T-helper 22 cell (primary cell): ENCODE measurements around the gene TMEM53.

Source experiments
- DNase-seq: peaks from one replicate; pipeline ENCODE4 v3.0.0-alpha.2; 2020; ENCODE audit warnings: low read depth

The TMEM53 gene

DNA sequence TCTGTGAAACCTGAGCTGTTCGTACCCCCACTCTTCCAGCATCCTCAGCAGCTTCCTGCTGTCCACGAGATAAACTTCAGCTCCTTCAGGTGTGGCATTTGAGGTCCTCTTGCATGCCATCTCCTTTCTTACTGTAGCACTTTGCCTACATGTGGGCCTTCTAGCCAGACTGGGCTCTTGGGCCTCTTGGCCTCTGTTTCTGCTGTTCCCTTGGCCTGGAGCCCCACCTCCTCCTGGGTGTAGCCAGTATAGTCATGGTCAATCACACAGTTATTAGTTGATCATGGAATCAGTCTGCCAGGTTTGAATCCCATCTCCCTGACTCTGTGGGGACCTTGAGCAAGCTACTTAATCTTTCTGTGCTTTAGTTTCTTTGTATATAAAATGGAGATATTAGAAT is 26.4 kb downstream of the TMEM53 start:
- DNase-seq = no peak

DNA sequence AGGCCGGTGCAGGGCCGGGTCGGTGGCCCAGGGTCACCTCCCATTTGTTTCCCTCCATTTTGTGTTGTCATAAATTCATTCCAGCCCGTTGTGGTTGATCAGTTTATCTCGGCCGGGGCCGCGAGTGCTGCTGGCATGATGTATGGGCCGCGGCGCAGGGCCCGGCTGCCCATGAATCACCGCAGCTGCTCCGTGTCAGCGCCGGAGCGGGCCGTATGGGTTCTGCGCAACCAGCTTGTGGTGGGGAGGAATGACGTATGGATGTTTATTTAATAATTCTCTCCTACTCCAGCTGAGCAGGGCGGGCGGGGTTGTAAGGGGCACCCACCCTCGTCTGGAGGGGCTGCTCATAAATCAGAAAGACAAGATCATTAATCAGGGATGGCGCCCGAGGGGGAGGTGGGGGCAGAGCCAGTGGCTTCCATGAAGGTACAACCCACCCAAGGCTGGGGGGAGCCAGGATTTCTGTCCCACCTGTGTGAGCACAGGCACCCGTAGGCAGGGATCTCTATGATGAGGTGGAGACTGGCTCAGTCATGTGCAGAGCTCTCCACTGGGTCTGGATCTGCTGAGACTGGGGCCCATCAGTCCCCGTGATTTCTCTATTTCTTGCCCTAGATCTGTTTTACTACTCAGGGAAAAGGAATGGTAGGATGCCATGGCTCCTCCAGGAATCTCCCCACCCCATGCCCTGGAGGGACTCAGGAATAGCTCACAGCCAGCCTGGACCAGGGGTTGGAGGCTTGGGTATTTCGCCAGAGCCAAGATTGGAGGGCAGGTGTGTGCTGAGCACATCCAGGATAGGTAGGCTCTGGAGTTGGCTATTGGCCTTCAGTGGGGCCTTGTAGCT is 27.8 kb downstream of the TMEM53 start:
- no peak for DNase-seq

DNA sequence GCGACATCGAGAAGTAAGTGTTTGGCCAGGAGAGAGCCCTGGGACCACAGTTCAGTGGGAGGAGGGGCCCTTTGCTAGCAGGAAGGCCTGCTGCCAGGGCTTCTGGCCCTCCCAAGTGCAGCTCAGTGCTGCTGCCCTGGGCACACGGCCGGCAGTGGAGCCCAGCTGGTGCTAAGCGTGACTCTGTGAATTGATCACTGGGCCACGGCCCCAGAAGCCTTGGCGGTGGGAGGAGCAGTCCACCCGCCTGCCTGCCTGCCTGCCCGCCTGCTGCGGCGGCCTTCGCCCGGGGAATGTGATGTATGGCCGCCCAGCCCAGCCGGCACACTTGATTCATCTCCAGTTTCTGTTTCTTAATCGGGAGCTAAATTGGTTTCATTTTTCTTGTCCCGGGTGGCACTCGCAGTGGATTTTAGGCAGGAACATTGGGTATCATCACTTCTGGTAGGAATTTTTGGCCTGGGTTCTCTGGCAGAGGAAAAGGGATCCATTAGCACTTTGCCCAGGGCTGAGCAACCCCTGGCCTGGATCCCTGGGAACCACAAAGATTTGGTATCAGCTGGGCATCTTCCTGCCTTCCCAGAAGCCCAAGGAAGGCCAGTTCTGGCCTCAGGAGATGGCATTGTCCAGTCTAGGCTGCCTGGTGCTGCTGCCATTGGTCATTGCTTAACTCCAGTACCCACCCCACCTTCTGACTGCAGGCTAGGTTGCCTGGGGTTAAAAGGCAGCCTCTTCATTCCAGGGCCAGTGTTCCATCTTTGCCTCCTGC is 28.6 kb downstream of the TMEM53 start:
- DNase-seq = no peak

DNA sequence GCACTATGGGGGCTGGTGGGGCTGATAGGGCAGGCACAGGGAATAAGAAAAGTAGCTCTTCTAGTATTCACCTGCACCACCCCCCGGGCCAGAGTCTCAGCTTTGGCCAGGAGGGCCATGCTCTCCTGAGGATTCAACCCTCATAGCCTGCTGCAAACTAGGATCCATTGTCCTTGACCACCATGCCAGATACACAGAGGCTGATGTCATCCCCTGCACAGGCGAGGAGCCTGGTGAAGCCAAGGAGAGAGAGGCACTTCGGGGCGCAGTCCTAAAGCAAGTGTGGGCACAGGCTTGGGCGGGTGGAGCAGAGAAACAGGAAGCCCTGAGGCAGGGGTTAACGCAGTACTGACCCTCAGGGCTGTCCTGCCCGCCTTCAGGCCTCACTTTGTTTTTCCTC is 29.5 kb downstream of the TMEM53 start:
- DNase-seq = no peak

DNA sequence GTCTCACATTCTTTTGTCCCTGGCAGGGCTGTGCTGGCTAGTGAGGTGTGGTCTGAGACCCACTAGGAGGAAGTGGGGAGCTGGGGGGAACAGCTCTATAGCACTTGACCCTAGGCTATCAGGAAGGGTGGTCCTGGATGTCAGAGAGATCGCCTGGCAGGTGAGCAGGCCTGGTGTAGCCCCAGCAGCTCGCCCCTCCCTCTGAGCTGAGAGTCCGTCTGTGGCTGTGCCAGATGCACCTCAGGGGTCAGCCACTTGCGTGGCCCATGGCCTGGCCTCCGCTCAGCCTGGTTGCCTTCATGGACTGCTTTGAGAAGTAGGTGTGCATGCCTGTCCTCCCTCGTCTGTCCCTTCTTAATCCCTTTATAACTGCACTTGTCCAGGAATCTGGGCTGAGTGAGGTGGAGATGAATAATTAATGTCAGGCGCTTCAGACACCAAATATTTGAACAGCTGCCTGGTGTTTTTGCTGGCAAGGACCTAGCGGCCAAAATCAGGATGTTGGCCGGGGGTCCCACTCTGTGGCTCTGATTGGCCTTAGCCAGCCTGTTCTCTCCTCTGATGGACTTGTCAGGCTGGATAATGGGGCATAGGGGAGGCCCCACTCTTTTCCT is 30.5 kb downstream of the TMEM53 start:
- DNase-seq = no peak

DNA sequence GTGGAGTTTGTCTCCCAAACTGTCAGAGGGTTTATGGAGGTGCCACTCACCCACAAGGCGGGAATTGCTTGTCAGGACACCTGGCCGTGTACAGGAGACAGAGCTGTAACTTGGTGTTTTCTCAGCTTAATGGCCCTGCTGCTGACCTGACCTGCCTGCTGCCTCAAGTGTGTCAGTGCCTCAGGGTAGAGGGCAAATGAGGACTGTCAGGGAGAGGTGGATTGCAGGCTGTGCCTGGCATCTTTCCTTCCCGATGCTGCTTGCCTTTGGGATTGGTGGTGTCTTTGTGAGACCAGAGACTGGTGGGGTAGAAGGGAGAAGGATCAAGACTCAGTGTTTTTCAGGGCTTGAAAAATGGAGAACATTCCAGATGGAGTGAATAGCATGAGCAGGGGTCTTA is 31.4 kb downstream of the TMEM53 start:
- DNase-seq = no peak

DNA sequence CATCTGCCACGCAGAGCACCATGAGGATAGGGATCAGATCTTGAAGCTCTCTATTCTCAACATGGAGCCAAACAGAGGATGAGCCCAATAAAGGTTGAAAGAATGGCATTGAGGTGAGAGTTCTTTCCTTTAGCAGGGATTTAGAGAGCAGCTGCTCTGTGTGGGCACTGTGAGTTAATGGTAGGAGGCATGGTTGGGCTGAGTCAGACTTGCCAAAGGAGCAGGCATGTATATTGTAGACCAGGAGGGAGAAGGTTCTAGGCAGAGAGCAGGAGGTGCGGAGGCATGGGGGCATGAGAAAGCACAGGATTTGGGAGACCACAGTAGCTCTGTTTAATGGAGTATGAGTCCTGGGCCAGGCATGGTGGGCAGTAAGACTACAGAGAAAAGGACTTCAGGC is 32.0 kb downstream of the TMEM53 start:
- DNase-seq = no peak

DNA sequence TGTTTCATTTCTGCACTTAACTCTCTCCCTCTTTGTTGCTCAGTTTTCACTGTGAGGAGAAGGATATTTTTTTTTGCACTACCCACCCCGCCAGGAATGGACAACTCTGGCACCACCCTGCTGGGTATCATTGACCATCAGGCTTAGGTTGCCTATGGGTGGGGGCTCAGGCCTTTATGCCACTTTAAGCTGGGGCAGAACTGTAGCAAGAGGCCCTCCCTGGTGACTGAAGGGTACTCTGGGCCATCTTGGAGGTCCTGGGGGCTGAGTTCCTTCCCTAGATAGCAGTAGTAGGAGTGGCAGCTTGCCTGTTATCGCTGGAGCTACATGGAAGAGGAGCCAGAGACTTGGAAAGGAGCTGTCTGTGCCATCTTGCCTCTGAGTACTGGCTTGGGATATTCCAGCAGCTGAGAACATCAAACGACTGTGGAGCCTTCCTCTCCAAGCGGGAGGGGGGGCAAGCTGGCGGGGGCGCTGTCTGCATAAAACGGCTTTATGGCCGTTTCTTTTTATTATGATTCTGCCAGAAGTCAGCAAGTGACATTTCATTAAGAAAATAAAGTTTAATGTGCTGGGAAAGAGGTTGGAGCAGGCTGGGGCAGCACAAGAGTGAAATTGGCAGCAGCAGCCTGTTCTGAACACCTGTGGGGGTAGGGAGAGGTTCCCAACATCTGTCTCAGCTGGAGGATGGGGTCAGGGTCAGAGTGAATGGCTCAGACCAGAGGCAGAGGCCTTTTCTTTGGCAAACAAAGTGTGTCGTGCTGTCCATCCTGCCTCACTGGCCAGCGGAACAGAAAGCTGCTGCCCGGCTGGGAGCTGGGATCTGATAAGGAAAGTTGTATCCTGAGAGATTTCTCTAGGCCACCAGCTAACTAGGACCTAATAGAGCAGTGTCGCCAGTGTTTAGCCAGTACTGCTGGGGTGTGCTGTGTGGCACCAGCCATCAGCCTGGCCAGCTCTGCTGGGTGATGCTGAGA is 32.9 kb downstream of the TMEM53 start:
- no peak for DNase-seq

DNA sequence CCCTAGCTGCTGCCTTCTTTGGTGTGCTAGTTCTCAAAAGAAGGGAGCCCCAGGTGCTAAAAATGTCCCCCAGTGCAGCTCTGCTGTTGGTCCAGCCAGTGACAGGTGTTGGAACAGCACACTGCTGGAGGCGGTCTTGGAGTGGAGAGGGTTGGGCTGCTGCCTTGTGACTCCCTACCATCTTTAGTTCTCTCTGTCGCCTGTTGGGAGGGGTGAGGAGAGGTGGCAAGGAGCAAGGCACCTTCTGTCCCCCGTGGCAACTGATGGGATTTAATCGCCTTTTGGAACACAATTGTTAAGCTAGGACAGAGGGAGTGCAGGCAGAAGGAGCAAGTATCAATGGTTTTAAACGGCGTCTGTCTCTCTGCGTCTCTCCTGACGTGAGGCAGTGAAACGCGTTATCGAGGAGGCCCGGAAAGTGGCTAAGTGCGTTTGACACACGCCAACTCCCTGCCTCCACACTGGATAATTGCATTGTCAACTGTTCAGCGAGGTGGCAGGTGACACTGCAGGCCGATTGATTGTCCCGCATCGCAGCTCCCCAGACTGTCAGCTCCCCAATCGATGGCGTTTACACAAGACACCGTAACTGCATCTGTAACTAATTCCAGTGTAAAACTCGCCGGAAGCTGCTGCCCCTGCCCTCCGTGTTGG is 34.0 kb downstream of the TMEM53 start:
- no peak for DNase-seq

DNA sequence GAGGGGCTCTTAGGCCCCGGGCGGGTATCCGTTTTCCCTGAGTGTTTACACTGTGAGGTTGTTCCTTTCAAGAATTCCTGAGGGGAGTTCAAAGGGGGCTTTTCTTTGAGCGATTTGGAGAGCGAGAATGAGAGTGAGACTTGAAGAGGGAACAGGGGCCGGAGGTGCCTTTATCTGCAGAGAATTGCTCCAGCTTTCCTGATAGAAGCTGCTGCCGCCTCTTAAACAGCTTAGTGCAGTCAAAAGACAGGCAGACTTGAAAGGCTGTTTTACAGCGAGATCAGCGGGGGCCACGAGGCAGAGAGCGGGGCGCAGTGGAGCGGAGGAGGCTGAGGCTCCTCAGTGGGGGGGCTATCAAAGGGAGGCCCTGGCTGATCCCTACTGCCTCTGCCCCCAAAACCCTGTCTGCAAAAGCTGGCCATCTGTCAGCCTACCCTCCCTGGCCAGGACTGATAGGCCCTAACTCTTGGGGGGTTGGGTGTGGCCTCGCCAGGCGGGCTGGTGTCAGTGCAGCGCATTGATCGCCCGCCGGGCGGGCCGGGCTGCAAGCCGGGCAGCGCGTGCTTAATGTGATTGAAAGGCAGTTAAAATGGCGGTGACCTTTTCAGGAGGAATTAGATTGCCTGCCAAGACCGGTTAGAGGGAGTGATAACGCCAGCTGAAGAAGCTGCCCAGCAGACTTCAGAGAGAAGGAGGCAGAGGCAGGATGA is 36.4 kb downstream of the TMEM53 start:
- no peak for DNase-seq

DNA sequence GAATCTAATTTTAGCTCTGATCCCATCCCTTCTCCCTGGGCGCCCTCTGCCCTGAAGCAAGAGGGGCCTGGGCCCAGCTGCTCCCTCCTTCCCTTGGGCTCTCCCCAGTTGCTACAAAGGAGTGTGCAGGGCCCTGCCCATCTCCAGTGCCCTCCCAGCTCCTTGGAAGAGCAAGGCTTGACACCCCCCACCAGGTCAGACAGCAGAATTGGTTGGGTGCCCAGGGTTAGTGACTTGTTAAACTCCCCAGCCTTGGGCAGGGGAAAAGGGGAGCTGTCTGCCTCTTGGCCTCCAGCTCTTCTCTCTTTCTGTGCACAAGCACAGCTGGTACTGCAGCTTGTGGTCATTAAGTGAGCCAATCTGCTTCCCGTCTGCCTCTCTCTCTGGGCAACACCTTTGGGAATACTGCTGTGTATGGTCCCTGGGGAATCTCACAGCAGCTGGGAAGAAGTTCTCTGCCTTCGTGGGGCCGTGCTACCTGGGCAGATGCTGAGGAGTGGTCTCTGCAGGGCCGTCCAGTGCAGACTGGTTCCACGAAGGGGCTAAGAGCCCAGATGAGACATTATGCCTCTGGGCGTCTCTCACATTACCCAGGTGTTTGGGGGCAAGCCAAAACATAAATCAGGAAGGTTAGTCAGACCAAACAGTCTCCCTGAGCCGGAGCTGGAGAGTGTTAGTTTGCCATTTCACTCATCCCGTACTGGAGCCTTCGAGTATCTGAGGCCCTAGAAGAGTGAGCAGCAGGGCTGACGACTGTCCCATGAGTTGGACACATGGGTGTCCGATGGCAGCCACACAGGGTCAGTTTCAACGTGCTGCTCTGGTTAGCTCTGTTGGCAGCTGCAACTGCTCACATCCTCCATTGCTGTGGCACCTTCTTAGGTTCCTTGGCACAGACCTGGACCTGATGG is 37.3 kb downstream of the TMEM53 start:
- DNase-seq = no peak

DNA sequence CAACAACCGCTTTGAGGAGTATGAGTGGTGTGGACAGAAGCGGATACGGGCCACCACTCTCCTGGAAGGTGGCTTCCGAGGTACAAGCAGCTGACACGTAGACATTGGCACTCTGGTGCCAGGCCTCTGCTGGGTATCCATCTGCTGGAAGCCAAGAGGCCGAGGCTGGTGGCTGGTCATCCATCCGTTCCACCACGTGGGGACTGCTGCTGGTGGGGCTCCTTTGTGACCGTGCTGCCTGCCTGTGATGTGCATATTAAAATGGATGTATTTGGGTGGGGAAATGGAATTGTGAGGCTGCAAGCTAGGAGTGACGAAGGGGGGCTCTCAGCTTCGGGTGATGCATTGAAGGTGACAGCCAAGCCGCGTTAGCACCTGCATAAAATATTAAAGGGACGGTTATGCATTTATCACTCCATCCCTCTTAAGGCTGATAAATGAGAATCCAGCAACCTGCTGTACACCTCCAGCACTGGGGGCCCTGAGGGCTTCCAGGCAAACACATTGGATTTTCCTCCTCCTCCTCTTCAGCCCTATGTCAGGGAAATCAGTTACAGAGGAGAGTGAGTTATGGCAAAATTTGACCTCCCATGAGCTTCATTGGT is 38.1 kb downstream of the TMEM53 start:
- no peak for DNase-seq

DNA sequence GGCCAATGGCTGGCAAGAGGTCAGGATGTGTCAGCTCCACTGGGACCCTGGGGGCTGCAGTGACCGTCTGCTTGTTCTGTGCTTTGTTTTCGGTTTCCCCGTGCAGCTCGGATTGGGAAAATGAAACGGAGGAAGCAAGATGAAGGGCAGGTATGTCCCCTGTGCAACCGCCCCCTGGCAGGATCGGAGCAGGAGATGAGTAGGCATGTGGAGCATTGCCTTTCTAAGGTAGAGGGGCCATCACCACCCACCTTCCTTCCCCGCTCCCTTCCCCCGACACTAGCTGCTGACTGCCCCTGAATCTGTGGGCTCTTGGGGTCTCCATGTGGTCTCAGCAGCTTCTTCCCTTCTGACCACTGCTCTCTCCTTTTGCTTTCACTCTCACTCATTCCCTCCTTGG is 38.8 kb downstream of the TMEM53 start:
- DNase-seq = no peak

DNA sequence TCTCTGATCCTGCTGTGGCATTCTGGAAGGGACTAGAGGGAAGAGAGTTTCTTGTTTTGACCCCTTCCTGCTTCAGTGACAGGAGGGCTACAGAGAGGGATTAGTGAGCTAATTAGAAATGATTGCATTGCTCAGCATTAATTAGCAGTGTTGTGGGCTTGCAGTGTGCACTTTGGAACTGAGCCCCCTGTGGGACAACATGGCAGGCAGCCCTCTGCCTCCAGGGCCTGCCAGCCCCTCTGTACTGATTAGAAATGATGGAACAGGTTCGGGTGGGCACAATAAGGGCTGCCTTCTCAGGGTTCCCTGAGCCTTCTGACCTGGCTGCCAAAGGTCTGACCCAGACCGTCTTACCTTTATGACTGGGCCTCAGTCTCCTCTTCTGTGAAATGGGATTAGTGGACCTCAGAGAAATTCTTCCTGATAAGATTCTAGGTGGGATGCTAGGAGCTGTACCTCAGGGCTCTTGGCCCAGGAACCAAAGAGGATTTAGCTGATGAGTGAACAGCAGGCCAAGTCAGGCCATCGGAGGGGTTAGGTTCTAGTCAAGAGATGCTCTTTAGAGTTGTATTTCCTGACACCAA is 39.6 kb downstream of the TMEM53 start:
- DNase-seq = no peak

DNA sequence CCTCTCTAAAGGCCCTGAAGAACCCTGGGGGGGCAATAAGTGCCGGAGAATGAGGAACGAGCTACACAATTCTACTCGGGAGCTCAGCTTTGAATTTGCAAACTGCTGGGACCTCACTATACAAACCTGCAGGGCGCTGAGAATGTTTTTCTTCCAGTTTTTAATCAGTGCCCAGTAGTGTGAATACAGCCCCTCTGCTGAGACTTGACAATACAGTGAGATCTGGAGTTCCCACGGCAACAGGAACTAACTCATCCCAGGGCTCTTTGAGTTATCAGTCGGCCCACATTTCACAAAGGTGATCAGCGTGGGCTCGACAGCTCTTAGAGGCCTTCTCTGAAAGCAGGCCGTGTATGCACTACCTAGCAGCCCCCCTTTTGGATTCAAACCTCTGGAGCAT is 41.7 kb downstream of the TMEM53 start:
- no peak for DNase-seq

DNA sequence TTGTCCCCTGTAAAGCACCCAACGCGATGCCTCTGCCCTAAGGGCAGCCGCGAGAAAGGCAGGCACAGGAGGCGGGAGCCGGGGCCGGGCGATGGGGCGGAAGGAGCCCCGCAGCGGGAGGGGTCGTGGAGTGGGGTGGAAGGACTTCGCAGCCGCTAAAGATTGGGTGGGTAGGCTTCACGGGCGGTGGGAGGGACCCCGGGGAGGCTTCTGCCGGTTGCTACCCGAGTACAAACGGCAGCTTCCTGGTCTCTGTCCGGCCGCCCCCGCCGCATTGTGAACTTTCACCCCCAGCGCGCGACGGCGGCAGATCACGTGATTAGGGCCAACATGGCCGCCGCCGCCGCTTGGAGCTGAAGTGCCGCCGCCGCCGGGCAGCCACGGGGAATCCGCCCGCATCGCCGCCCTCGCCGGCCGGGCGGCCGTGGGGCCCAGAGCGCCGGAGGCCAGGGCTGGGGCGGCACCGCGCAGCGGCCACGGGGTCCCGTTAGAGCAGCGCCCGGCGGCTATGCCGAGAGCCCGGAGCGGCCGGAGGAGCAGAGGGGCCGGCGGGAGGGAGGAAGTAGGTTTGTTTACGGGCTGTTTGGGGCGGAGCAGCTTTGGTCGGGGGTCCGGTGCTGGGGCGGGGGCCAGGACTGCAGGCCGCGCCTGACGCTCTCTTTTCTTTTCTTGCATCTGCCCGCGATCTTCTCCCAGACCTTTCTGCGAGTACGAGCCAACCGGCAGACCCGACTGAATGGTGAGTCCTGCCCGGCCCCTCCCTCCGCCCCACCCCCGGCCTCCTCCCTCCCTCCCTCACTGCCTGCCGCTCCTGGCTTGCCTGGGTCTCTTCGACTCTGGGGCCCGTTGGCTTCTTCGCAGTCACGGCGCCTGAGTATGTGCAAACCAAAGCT is 42.4 kb downstream of the TMEM53 start:
- peak; percentile 81 for DNase-seq

DNA sequence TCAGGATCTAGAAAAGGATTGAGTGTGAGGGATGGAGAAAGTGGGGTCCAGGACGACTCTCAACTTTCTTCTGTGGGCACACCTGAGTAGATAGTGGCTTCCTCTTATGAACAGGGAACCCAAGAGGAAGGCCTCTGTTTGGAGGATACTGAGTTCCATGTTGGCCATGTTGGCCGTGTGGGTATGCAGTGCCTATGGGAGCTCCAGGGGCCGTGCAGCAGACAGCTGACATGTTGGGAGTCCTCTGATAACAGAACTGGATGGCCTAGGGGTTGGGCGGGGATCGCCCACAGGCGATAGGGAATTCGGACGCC is 43.0 kb downstream of the TMEM53 start:
- DNase-seq = no peak

DNA sequence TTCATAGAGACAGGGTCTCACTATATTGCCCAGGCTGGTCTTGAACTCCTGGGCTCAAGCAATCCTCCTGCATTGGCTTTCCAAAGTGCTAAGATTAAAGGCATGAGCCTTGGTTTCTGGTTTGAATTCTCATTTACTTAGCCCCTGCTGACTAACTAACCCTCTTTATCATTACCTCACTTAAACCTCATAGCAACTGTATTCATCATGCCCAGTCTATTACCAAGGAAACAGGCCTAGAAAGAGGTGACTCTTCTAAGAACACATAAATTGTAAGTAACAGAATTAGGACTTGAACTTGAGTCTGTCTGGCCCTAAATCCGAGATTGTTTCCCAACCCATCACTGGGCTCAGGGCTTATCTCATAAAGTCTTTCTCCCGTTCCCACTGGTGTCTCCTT is 44.2 kb downstream of the TMEM53 start:
- DNase-seq = no peak
